MM.1S (cell line): Measurements from ENCODE around the gene CGB2.

Experiments
- EZH2 ChIP-seq: fragments of 300-600 bp; sonication (generic); optimal IDR thresholded peaks from 2 replicates; pipeline ENCODE3; 2017; ENCODE audit warnings: low read depth, mild to moderate bottlenecking, antibody characterized with exemption, low read length, mixed read lengths
- EZH2phosphoT487 ChIP-seq: fragments of 300-600 bp; sonication (generic); IDR thresholded peaks from 2 replicates; pipeline ENCODE4 v1.6.1; 2018; ENCODE audit warnings: antibody characterized with exemption, low read length
- TF ChIP-seq, protein P1 (sequence below): fragments of 300-600 bp; sonication (generic); IDR thresholded peaks from 2 replicates; pipeline ENCODE4 v1.5.1; 2016; ENCODE audit warnings: antibody characterized with exemption, low read length, mixed read lengths

DNA sequence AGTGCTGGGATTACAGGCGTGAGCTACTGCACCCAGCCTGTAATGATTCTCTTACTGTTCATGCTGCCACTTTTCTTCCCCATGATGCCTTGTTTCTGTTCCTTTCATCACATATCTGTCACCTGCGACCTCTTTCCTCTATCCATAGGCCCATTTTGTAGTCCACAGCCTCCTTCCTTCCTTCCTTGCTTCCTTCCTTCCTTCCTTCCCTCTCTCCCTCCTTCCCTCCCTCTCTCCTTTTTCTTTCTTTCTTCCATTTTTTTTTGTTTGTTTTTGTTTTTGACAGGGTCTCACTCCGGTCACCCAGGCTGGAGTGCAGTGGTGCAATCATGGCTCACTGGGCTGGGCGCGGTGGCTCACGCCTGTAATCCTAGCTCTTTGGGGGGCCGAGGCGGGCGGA, 42.8 kb upstream of the CGB2 start:
- no peak for TF ChIP-seq EZH2phosphoT487
- TF ChIP-seq EZH2, result no peak
- TF ChIP-seq, protein P1, sequence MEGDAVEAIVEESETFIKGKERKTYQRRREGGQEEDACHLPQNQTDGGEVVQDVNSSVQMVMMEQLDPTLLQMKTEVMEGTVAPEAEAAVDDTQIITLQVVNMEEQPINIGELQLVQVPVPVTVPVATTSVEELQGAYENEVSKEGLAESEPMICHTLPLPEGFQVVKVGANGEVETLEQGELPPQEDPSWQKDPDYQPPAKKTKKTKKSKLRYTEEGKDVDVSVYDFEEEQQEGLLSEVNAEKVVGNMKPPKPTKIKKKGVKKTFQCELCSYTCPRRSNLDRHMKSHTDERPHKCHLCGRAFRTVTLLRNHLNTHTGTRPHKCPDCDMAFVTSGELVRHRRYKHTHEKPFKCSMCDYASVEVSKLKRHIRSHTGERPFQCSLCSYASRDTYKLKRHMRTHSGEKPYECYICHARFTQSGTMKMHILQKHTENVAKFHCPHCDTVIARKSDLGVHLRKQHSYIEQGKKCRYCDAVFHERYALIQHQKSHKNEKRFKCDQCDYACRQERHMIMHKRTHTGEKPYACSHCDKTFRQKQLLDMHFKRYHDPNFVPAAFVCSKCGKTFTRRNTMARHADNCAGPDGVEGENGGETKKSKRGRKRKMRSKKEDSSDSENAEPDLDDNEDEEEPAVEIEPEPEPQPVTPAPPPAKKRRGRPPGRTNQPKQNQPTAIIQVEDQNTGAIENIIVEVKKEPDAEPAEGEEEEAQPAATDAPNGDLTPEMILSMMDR, result no peak
